NCI-H1092 (cell line): ENCODE results near the gene CTCF.

ENCODE experiments used
- DNase-seq: peaks from one replicate; lab custom pipeline; 2025; lab: John Stamatoyannopoulos, UW

The CTCF gene

GRCh38 chr16:67605641-67606040 lies 43.3 kb downstream of the CTCF start:
- no peak for DNase-seq

DNA sequence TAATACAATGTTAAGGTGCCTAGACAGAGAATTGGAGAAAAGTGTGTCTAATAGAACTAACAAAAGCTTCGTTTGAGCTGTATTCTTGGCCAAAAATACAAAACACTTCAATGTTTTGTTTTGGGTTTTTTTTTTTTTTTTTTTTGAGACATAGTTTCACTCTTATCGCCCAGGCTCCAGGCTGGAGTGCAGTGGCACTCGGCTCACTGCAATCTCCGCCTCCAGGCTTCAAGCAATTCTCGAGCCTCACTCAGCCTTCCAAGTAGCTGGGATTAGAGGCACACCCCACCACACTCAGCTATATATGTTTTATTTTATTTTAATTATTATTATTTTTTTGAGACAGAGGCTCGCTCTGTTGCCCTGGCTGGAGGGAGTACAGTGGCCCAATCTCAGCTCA lies 44.3 kb downstream of the CTCF start:
- DNase-seq, result no peak

DNA sequence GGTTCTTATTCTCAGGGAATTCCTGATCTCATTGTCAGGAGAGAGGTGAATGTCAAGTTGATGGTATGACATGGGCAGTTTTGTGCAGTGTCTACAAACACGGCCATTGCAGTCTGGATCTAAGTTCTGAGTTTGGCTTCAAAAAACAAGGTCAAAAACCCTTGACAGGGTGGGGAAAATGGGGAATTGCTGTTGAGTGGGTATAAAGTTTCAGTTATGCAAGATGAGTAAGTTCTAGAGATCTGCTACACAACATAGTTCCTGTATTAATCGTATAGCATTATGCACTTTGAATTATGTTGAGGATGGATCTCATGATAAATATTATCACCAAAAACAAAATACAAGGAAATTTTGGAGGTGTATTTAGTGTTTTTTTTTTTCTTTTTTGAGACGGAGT lies 46.0 kb downstream of the CTCF start:
- no peak for DNase-seq

- no peak for DNase-seq
These were observed 51.5 kb downstream of the CTCF start for GRCh38 chr16:67613808-67614207.

DNA sequence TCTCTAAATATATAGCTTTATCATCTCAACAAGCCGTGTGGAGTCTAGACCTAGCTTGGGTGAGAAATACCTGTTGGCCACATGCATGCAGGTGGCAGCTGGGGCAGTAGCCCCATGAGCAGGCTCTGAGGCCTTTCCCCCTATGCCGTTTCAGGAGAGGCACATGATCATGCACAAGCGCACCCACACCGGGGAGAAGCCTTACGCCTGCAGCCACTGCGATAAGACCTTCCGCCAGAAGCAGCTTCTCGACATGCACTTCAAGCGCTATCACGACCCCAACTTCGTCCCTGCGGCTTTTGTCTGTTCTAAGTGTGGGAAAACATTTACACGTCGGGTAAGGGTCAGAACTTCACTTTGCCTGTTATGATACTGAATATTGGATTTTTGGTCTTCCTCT lies 65.9 kb downstream of the CTCF start:
- DNase-seq, result no peak

DNA sequence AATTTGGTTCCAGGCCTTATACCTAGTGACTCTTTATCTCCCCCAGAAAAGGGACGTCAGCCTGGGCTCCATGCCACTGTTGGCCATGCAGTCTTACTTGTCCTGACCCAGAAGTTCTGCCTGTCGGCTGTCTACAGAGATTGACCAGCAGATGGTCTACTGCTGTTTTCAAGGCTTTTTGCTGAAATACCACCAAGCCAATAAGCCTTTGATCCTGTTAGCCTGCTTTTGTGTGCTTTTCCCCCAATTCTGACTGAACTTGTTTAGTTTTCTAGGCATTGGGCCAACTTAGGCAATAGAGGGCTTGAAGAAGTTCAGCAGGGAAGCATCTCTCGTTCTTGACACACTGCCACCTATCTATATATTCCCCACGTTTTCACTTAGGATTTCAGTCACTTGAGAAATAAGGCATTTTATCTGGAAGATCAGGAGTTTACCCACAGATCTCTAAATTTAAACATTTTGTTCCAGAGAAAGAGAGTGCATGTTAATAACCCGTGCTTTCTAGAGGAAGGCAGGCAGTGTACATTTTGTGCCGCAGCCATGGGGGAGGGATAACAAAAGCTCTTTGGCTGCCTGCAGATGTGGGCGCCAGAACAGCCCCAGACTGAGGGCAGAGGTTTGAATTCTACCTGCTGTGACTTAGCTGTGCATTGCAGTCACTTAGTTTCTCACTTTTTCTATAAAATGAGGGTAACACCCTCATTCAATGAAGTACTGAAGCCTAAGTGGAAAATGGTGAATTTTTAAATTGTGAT lies 70.3 kb downstream of the CTCF start:
- DNase-seq, result no peak

DNA sequence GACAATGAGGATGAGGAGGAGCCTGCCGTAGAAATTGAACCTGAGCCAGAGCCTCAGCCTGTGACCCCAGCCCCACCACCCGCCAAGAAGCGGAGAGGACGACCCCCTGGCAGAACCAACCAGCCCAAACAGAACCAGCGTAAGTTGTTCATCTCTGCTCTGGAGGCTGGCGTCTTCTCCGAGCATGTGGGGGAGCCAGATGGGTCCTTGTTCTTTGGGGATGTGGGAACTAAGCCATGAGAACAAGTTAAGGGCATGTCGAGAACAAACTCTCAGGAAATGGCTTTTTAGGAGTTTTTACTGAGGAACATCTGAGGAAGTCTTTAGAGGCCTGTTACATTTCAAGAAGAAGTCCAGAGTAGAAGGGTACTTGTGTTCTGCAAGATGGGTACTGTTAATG lies 74.4 kb downstream of the CTCF start:
- DNase-seq, result no peak

GRCh38 chr16:67637625-67638024 lies 75.3 kb downstream of the CTCF start:
- no peak for DNase-seq

GRCh38 chr16:67641779-67642708 lies 79.7 kb downstream of the CTCF start:
- peak; percentile 82 for DNase-seq

DNA sequence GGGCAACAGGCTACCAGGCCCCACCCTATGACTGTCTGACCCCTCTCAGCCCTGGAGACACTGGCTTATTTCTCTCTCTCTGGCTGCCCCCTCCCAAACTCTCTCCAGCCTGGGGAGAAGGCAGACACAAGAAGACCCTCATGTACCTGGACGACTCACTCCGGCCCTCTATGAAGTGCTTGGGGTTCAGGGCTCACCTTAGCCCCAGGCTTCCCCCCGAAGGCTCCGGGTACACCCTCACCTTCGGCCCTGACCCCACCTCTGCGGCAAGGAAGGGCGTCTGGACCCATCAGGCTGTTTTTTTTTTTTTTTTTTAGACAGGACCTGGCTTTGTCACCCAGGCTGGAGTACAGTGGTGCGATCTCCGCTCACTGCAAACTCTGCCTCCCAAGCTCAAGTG lies 81.7 kb downstream of the CTCF start:
- DNase-seq, result no peak

GRCh38 chr16:67645397-67646121 lies 83.2 kb downstream of the CTCF start:
- no peak for DNase-seq

DNA sequence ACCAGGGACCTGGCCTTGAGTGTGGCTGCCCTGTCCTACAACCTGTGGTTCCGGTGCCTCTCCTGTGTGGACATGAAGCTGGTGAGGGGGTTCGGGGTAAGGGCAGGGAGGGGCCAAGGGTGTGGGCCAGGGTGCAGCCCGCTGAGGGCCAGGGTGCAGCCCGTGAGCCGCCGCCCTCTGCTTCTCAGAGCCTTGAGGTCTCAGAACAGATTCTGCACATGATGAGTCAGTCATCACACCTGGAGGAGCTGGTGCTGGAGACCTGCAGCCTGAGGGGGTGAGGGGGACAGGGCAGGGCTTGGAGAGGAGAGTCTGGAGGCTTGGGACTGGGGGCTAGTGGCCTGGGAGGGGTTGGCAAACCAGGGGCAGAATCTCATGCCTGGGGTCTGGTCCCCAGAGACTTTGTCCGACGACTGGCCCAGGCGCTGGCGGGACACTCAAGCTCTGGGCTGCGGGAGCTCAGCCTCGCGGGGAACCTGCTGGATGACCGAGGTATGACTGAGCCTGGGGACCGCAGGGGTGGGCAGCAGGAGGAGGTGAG lies 84.9 kb downstream of the CTCF start:
- DNase-seq, result no peak

- DNase-seq, result no peak
These were observed 85.4 kb downstream of the CTCF start for GRCh38 chr16:67647681-67648080.

GRCh38 chr16:67648088-67648763 lies 85.9 kb downstream of the CTCF start:
- DNase-seq, result no peak

DNA sequence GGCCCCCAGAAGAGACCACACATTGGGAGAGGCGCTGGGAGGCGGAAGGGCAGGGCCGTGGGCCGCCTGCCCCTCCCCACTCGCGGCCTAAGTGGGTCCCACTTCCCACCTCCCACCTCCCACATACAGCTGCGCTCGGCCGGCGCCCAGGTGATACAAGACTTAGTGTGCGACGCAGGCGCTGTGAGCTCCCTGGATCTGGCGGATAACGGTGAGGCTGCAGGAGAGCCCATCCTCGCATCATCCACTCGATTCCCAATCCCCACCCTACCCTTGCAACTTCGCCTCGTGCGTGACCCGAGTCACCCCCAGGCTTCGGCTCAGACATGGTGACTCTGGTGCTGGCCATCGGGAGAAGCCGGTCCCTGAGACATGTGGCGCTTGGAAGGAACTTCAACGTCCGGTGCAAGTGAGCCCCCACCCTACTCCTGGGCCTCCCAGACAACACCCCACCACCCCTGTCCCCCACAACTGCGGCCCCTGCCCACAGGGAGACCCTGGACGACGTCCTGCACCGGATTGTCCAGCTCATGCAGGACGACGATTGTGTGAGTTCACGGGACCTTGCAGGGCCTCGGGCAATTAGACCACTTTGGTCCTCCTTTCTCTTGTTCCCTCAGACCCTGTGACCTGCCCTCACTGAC lies 86.6 kb downstream of the CTCF start:
- no peak for DNase-seq

GRCh38 chr16:67649494-67649931 lies 87.2 kb downstream of the CTCF start:
- DNase-seq, result no peak

- no peak for DNase-seq
These were observed 87.7 kb downstream of the CTCF start for GRCh38 chr16:67650023-67650422.

DNA sequence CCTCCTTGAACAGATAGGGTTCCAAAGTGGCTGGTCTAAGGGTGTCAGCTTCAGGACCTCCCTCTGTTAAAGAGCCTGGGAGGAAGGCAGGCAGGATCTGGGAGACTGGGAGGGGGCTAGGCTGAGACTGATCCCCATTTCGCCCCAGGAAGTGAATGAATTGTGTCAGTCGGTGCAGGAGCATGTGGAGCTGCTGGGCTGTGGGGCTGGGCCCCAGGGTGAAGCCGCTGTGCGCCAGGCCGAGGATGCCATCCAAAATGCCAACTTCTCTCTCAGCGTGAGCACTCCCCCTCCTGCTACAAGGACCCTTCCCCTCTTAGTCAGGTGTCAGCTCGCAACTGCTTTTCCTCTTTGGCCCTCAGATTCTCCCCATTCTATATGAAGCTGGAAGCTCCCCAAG lies 88.7 kb downstream of the CTCF start:
- no peak for DNase-seq

DNA sequence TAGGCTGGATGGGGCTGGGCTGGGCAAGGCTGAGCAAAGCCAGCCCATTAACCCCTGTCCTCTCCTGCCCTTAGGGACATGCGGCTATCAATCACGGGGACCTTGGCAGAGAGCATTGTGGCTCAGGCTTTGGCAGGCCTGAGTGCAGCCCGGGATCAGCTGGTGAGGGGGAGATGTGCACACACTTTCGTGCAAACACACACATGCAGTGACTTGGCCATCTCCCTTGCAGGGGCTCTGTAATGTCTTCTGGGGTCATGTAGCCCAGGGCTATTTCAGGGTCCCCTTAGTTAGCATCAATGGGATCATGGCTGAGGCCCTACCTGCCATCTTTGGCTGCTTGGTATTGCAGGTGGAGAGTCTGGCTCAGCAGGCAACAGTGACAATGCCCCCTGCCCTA lies 89.5 kb downstream of the CTCF start:
- DNase-seq, result no peak

DNA sequence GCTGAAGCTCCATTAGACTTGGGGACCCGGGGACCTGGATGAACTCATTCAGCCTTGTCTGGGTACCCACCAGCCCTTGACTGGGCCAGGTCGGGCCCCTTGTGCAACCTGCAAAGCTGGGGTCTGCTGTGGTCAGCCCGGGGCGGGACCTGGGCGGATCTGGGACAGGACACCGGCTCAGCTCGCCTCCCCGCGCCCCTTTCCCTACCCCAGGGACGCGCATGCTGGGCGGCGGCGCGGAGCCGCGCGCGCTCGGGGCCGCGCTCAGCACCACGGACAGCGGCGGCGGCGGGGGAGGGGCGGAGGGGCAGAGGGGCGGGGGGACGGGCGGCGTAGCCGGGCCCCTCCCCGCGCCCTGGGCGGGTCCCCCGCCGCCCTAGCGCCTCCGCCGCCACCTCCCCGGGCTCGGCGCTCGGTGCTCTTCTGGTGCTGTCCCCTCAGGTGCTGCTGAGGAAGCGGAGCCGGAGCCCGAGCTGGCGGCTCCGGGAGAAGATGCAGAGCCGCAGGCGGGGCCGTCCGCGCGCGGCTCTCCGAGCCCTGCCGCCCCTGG lies 90.3 kb downstream of the CTCF start:
- DNase-seq, result no peak
